ENCODE data around the gene FAM222A.

- TF ChIP-seq CTCF (IDR thresholded peaks at IDR 0.05) (no peak), EP300 (IDR thresholded peaks at IDR 0.05) (no peak), REST (IDR thresholded peaks at IDR 0.05) (no peak), KDM1A (IDR thresholded peaks at IDR 0.05; ENCODE audit: low read depth) (no peak), JUN (IDR thresholded peaks at IDR 0.05) (no peak), CEBPB (IDR thresholded peaks at IDR 0.05) (no peak), TP53 (CRISPR knock-in tag; IDR thresholded peaks at IDR 0.05) (no peak), POLR2A (IDR thresholded peaks at IDR 0.05; ENCODE audit: low read length) (no peak), CBX8 (IDR thresholded peaks at IDR 0.05) (no peak), USF2 (IDR thresholded peaks at IDR 0.05) (no peak), ZSCAN20 (CRISPR knock-in tag; IDR thresholded peaks at IDR 0.05) (no peak)
Observed at GRCh38 chr12:109678719-109679118, 34.9 kb upstream of the FAM222A start.

Data from A549 (cell line).